Stimulated activated CD4-positive, alpha-beta T cell treated with anti-CD3 and anti-CD28 coated beads, Interleukin-1b, Interleukin-23, amount 100 ng/mL, for 4 hours (primary cell): ENCODE data around the gene EPHB4.
"Not testable (repeated sequence)": the region's sequence is repeated elsewhere in the genome, so short reads cannot be mapped to it uniquely, and the experiment has no call there.

Experiments used
- DNase-seq, 2 donors: peaks; one replicate each; pipeline ENCODE4 v3.0.0-alpha.2; 2020; ENCODE audit warnings: low read depth in 2 of 2

The EPHB4 gene

DNA sequence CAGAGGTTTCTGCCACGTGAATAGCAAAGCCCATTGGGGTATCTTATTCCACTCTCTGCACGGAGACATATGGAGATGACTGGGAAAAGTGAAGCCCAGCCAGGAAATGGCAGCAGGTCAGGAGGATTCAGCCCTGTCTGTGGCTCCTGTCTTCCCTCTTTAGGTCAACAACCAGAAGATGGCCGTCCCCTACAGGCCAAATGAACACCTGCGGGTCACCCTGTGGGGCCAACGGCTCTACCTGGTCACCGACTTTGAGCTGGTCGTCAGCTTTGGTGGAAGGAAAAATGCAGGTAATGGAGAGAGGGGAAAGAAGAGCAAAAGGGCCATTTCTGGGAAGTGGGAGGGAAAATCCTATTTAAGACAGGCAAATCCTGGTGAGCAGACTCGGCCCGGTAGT is 38.3 kb downstream of the EPHB4 start:
- DNase-seq, result no peak

DNA sequence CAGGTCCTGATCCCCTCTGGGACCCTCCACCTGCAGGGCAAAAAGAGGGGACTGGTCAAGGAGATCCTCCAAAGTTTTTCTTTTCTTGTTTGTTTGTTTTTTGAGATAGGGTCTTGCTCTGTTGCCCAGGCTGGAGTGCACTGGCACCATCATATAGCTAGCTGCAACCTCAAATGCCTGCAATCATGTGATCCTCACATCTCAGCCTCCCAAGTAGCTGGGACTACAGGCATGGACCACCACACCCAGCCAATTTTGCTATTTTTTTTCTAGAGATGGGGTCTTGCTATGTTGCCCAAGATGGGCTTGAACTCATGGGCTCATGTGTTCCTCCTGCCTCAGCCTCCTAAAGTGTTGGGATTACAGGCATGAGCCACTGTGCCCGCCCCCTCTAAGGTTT is 41.0 kb downstream of the EPHB4 start:
- no peak for DNase-seq

DNA sequence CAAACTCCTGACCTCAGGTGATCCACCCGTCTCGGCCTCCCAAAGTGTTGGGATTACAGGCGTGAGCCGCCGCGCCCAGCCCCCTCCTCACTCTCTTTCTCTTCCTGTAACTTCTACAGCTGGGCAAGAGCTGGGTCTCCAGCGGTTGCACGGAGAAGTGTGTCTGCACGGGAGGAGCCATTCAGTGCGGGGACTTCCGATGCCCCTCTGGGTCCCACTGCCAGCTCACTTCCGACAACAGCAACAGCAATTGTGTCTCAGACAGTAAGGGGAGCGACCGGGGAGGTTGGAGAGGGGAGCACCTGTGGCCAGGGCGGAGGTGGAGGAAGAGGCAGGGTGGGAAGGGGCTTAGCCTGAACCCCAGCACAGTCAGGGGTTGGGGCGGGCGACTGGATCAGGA is 41.4 kb downstream of the EPHB4 start:
- no peak for DNase-seq

DNA sequence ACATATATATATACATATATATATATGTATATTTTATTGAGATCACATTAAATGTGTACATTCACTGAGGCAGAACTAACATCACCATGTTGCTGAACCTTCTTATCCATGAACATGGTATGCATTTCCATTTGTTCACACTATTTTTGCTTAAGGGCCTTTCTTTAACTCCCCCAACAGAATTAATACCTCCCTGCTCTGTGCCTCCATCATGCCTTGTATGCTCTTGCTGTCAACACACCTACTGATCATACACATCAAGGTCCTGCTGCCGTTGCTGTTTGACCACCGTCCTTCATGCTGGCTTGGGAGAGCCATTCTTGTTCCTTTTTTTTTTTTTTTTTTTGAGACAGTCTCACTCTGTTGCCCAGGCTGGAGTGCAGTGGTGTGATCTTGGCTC is 43.5 kb downstream of the EPHB4 start:
- DNase-seq, result no peak

DNA sequence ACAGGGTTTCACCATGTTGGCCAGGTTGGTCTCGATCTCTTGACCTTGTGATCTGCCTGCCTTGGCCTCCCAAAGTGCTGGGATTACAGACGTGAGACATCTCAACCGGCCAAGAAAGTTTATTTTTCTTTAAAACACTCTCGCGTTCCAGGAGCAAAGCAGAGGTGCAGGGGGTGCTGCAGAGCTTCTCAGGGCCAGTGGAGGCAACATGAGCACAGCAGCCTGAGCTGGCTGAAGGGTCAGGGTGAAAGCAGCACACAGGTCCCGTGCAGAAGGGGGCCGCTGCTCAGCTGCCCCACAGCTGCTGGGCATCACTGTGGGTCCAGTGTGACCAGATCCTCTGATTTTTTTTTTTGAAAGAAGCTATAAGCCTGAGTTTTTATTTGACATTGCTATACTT is 46.1 kb downstream of the EPHB4 start:
- DNase-seq, result no peak

DNA sequence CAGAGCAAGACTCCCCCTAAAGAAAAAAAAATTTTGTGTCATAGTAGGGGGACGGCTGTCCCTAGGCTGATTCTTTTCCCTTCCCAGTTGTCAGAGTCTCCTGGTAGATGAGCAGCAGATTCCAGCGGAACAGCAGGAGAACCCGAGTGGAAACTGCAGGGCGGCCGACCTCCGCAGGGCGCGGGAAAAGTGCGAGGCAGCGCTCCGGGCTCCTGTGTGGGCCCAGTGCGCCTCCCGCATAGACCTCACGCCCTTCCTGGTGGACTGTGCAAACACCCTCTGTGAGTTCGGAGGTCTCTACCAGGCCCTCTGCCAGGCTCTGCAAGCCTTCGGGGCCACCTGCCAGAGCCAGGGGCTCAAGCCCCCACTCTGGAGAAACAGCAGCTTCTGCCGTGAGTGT is 48.0 kb downstream of the EPHB4 start:
- DNase-seq, result no peak

DNA sequence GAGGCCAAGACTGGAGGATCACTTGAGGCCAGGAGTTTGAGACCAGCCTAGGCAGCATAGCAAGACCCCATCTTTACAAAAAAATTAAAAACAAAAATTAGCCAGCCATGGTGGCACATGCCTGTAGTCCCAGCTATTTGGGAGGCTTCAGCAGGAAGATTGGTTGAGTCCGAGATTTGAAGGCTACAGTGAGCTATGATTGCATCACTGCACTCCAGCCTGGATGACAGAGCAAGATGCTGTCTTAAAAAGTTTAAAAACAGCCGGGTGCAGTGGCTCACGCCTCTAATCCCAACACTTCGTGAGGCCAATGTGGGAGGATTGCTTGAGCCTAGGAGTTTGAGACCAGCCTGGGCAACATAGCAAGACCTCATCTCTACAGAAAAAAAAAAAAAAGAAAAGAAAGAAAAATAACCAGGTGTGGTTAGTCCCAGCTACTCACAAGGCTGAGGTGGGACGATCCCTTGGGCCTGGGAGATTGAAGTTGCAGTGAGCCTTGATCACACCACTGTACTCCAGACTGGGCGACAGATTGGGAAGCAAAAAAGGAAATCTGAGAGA is 49.2 kb downstream of the EPHB4 start:
- DNase-seq, result no peak

DNA sequence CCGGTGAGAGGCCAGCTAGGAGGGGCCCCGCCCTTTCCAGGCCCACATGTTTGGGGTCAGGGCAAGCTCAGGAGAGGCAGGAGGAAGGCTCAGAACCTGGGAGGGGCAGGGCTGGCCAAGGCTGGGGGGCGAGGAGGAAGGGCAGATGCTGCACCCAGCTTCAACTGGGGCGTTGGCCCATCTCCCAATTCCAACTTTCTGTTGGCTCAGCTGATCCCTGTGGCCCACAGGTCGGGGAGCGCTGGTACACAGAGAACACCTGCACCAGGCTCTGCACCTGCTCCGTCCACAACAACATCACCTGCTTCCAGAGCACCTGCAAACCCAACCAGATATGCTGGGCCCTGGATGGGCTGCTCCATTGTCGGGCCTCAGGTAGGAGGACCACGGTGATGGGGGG is 53.8 kb downstream of the EPHB4 start:
- no peak for DNase-seq

DNA sequence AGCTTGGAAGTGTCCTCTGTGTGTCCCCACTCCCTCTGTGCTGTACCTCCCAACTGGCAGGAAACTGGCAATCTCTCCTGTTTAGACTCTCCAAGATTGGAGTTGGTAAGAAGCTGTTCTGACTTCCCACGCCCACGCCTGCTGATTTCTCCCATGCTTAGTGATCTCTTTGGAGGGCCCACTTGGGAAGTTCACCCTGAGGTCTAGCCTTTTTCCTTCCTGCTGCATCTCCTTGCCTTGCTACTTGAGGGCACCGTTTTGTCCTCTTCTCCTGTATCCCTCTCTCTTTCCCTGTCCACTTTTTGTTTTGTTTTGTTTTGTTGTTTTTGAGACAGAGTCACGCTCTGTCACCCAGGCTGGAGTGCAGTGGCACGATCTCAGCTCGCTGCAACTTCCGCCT is 58.5 kb downstream of the EPHB4 start:
- DNase-seq, result no peak

DNA sequence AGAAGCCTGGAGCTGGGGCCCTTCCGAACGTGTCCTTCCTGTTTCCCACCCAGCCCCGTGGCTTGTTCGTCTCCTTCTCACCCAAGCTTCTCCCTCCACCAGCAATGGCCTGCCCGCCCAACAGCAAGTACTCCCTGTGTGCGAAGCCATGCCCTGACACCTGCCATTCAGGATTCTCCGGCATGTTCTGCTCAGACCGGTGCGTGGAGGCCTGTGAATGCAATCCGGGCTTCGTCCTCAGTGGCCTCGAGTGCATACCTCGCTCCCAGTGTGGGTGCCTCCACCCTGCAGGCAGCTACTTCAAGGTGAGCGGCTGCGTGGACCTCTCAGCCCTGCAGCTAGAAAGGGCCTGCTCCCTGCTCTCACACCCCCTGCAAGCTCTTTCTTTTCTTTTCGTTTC is 62.1 kb downstream of the EPHB4 start:
- no peak for DNase-seq

DNA sequence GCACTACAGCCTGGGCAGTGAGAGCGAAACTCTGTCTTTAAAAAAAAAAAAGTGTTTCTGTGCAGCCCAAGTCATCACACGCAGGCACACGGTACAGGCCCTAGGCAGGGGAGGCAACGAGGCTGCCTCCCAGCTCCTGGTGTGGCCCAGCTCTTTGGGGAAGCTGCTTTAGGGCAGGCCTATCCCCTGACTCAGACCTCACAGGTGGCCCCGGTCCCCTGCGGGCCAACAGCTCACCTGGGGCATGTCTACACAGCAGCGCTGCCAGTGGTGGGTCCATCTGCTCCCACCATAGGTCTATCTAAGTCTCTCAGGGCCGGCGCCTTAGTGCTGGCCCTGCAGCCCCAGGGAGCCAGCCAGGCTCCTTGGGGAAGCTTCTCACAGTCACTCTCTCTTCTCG is 62.5 kb downstream of the EPHB4 start:
- no peak for DNase-seq

DNA sequence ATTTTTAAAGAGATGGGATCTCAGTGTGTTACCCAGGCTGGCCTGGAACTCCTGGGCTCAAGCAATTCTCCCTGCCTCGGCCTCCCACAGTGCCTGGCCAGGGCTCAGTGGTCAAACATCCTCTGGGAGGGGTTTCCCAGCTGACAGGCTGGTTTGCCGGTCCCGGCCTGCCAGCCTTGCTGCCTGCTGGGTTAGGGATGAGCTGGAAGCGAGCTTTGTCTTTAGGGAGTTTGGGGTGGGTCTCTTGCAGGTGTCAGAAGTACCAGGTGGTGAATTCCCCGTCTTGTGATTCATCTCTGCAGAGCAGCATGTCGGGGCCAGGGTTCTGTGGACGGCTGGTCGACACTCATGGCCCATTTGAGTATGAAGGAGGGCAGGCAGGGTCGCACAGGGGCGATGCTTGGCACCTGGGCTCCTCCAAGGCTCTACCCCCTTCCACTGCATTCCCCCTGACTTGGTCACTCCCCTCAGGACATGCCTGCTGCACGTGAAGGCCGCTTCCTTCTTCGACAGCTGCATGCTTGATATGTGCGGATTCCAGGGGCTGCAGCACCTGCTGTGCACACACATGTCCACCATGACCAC is 63.7 kb downstream of the EPHB4 start:
- no peak for DNase-seq

DNA sequence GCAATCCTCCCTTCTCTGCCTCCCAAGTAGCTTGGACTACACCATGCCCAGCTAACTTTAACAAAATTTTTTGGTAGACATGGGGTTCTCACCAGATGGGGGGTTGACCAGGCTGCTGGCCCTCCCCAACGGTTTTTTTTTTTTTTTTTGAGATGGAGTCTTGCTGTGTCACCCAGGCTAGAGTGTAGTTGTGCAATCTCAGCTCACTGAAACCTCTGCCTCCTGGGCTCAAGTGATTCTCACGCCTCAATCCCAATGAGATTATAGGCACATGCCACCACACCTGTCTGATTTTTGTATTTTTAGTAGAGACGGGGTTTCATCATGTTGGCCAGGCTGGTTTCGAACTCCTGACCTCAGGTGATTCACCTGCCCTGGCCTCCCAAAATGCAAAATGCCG is 64.5 kb downstream of the EPHB4 start:
- DNase-seq, result not testable (repeated sequence)

DNA sequence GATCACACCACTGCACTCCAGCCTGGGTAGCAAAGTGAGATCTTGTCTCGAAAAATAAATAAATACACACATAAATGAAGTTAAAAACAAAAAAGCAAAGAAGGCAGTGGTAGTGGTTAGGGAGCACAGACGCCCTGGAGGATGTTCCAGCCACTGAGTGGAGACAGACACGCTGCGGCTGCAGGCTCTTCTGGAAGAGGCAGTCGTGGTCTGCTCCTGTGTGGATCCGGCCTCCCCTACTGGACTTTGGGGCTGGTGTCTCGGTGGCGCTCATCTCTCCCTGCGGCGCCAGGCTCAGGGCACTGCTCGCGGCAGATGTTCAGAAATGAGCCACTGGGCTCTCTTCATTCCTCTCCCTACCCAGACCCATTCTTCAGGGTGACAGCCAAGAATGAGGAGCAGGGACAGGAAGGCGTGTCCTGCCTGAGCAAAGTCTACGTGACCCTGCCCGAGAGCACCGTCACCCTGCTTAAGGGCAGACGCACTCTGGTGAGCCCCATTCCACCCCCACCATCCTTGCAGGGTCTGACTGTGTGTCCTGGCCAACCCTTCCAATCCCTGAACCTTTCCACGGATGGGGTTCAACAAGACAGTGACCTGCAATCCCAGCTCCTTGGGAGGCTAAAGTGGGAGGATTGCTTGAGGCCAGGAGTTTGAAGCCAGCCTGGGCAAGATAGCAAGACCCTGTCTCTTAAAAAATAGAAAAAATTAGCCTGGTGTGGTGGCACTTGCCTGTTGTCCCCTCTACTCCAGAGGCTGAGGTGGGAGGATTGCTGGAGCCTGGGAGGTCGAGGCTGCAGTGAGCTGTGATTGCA is 67.8 kb downstream of the EPHB4 start:
- no peak for DNase-seq

DNA sequence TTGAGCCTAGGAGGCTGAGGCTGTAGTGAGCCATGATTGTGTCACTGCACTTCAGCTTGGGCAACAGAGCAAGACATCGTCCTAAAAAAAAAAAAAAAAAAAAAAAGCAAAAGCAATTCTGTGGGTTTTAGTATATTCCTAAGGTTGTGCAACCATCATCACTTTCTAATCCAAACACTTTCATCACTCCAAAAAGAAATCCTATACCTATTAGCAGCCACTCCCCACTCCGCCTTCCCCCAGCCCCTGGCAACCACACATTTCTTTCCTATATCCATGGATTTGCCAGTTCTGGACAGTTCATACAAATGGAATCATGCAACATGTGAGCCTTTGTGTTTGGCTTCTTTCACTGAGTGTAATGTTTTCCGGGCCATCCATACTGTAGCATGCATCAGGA is 73.6 kb downstream of the EPHB4 start:
- no peak for DNase-seq

DNA sequence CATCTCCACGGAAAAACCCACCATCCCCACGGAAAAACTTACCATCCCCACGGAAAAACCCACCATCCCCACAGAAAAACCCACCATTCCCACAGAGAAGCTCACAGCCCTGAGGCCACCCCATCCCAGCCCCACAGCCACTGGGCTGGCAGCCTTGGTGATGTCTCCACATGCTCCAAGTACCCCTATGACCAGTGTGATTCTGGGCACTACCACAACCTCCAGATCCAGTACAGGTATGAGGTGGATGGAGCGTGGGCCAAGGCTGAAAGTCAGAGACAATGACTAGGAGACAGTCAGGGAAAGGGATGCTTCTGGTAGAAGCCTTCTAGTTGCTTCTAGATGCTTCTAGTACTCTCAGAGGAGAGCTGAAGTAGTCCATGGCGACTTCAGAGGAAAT is 74.3 kb downstream of the EPHB4 start:
- no peak for DNase-seq
